Measurements from ENCODE around the gene ECD. TPM values are rescaled to one million over a fixed set of nuclear protein-coding genes. Genes with fewer than 3 reads are reported as not detected.

The ECD gene
- 42.8 TPM for total RNA-seq

DNA sequence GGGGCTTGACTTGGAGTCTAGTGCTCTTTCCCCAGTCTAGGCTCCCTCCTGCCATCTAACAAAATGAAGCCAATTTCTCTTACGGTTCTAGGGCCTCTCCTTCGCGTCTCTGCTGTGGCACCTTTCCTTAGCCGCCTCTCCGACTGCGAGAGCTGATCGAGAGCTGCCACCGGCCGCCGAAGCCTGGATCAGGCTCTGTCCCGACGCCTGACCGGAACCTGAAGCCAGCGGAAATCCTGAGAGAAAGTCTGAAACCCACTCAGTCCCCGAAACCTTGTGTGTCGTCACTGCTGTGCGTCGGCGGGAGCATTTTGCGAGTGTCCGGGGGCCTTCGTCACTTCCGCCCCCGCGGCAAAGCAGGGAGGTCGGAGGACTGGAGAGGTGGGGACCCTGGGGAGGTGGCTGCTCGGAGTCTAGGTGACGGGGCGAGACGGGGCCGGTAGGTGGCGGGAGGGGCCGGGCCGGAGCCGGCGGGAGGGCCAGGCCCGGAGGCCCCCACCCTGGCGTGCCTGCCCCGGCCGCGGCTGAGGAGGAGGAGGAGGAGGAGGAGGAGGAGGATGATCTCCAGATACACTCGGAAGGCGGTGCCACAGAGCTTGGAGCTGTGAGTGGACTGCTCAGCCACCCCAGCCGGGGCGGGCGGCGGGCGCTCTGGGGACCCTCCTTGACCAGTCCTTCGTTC, at the start of gene ECD, which contains the start of gene FAM149B1:
ECD (minus strand) TSS at position 226 of the 682 bp plus-strand sequence. CDS start 4,071 bp downstream, outside the sequence.
FAM149B1 (plus strand) TSS at position 337 of the 682 bp plus-strand sequence; CDS start at position 558, 221 bp downstream.

DNA sequence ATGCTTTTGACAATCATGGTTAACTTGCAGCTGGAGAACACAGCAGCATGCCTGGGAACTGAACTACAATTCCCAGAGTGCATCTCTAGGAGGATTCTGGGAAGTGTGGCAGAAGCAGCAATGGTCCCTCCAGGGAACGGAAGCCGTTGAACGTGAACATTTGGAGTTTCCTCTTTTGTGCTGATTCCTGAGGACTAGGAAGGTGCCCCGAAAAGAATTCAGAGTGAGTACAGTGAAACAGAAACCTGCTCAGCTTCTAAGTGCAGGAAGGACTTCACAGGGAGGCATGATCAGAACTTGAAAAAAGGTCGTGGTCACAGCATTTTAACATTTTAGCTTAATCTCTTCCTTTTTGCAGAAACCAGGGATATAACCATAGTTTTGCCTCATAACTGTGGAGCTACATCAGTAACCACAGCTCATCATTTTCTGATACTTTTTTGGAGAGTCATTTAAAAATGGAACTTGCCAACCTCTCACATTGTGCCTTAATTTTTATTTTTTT, 57.4 kb downstream of the ECD start, which contains the start of gene NUDT13:
NUDT13 (plus strand) TSS at position 111 of the 505 bp plus-strand sequence. CDS start 3,911 bp downstream, outside the sequence.

DNA sequence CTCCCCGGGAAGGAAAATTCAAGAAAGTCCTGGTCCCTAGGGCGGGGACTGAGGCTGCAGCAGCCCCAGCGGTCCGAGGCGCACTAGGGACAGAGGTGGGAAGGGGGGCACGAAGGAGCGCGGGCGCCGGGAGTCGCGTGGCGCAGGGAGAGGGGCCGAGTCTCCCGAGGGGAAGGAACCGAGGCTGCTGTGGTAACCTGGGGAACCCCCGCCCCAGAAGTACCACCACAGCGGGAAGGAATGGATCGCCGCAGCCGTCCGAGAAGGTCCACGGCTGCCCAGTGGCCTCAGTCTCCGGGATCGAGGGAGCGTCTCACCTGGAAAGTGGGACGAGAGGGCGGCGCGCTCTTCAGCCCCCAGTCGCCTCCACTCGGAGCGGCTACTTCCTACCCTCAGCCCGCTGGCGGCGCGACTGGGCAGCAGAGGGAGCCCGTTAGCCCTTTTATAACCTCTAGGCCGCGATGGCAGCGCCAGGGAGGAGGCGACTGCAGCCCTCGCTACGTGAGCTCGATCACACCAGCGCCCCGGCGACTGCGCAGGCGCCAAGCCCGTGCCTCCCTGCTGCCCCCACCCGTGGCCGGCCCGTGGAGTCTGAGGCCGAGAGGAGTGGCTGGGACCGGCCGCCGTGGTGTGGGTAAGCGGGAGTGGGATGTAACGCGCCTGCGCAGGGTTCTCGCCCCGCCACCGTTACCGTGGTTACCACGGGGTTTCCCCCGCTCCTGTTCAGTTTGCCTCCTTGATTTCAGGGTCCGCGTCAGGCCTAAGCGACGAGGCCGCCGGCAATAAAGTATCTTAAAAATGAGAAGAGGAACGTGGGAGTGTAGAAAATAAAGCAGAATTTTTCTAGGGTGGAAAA, 71.1 kb downstream of the ECD start, which contains the start of gene P4HA1:
P4HA1 (minus strand) TSS at position 418 of the 856 bp plus-strand sequence. CDS start 21,983 bp downstream, outside the sequence.

Other genes starting within 250 kb of the ECD start
- not detected for gene PLA2G12B, start 213.2 kb downstream of the ECD start, total RNA-seq
- gene P4HA1, start 71.1 kb downstream of the ECD start, total RNA-seq, result 107 TPM
- 1.5 TPM for gene NUDT13, start 57.6 kb downstream of the ECD start, total RNA-seq
- 33.8 TPM for gene FAM149B1, start 111 bp upstream of the ECD start, total RNA-seq
- gene DNAJC9, start 79.2 kb upstream of the ECD start, total RNA-seq, result 34.0 TPM
- gene MRPS16, start 84.6 kb upstream of the ECD start, total RNA-seq, result 53.2 TPM
- gene CFAP70, start 190.9 kb upstream of the ECD start, total RNA-seq, result 4.9 TPM
- gene ANXA7, start 246.1 kb upstream of the ECD start, total RNA-seq, result 68.4 TPM

All from camera-type eye (tissue), 1 donor.